Measurements from ENCODE around the gene ACACA. TPM values are rescaled to one million over a fixed set of nuclear protein-coding genes. Genes with fewer than 3 reads are reported as not detected.

ACACA gene
- total RNA-seq, 4 donors from 2014 or later = 47.9 to 56.2 (median 51.4) TPM

- 97% methylated on average over 18 of the region's 18 CpGs for WGBS
- no peak for DNase-seq (ENCODE audit: low spot score in 2 of 2)
- H3K36me3 ChIP-seq = peaks cover 21% of the 10 kb centered on the region
Measured at GRCh38 chr17:37056622-37057021, 350.0 kb downstream of the ACACA start.

DNA sequence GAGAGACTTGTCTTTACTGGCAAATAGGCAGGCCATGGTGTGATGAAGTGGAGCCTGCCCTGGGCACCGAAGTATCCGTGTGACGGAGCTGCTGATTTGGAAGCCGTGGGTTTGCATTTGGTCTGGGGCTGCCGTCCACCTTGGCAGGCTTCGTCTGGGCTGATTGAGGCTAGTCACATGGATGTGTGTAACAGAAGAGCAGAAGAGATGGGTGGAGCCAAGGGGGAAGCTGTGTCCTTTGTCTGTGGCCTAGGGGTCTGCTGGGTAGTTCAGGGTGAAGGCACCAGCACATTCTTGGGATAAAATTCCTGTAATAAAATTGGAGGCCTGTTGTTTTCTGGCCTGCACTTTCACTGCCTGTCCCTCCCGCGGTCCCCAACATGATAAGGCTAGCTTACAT is 351.7 kb downstream of the ACACA start:
- Histone ChIP-seq H3K27ac (no peak overlapping the region), H3K4me3 (no peak overlapping the region), H3K9me3 (no peaks in the 10 kb centered on the region), H3K27me3 (no peaks in the 10 kb centered on the region), H3K36me3 (peaks cover 26% of the 10 kb centered on the region), H3K4me1 (no peaks in the 10 kb centered on the region)
- DNase-seq (ENCODE audit: low spot score in 2 of 2) = no peak
- TF ChIP-seq EP300 (IDR thresholded peaks at IDR 0.05) = no peak
- no peak for TF ChIP-seq POLR2AphosphoS5 (IDR thresholded peaks at IDR 0.05)
- TF ChIP-seq POLR2A (IDR thresholded peaks at IDR 0.05) = no peak
- no peak for TF ChIP-seq CTCF (IDR thresholded peaks at IDR 0.05)
- 86% methylated on average over 8 of the region's 8 CpGs for WGBS

More at GRCh38 chr17:37056622-37057021, 350.0 kb downstream of the ACACA start:
- no peaks in the 10 kb centered on the region for H3K9me3 ChIP-seq
- no peaks in the 10 kb centered on the region for H3K4me1 ChIP-seq
- TF ChIP-seq CTCF (IDR thresholded peaks at IDR 0.05) = no peak
- TF ChIP-seq POLR2A (IDR thresholded peaks at IDR 0.05) = no peak
- no peak for TF ChIP-seq POLR2AphosphoS5 (IDR thresholded peaks at IDR 0.05)
- TF ChIP-seq EP300 (IDR thresholded peaks at IDR 0.05) = no peak
- H3K27ac ChIP-seq = no peak overlapping the region
- H3K27me3 ChIP-seq = no peaks in the 10 kb centered on the region
- no peak overlapping the region for H3K4me3 ChIP-seq

- TF ChIP-seq CTCF (IDR thresholded peaks at IDR 0.05) = no peak
- TF ChIP-seq EP300 (IDR thresholded peaks at IDR 0.05) = no peak
- TF ChIP-seq POLR2A (IDR thresholded peaks at IDR 0.05) = no peak
- TF ChIP-seq POLR2AphosphoS5 (IDR thresholded peaks at IDR 0.05) = no peak
- no peaks in the 10 kb centered on the region for H3K9me3 ChIP-seq
- DNase-seq (ENCODE audit: low spot score in 2 of 2) = no peak
- H3K36me3 ChIP-seq = peaks cover 23% of the 10 kb centered on the region
- H3K27ac ChIP-seq = no peak overlapping the region
- no peak overlapping the region for H3K4me3 ChIP-seq
- H3K4me1 ChIP-seq = peaks cover 1% of the 10 kb centered on the region
- WGBS = 90% methylated on average over 6 of the region's 6 CpGs
- H3K27me3 ChIP-seq = no peaks in the 10 kb centered on the region
Measured at GRCh38 chr17:37052450-37052849, 354.2 kb downstream of the ACACA start.

- H3K4me1 ChIP-seq = peaks cover 3% of the 10 kb centered on the region
- no peak for DNase-seq (ENCODE audit: low spot score in 2 of 2)
- 95% methylated on average over 3 of the region's 3 CpGs for WGBS
- TF ChIP-seq POLR2AphosphoS5 (IDR thresholded peaks at IDR 0.05) (no peak), EP300 (IDR thresholded peaks at IDR 0.05) (no peak), POLR2A (IDR thresholded peaks at IDR 0.05) (no peak)
- H3K27ac ChIP-seq = no peak overlapping the region
- no peaks in the 10 kb centered on the region for H3K9me3 ChIP-seq
- H3K27me3 ChIP-seq = no peaks in the 10 kb centered on the region
- peaks cover 19% of the 10 kb centered on the region for H3K36me3 ChIP-seq
- H3K4me3 ChIP-seq = no peak overlapping the region
Measured at GRCh38 chr17:37051833-37052232, 354.8 kb downstream of the ACACA start.

DNA sequence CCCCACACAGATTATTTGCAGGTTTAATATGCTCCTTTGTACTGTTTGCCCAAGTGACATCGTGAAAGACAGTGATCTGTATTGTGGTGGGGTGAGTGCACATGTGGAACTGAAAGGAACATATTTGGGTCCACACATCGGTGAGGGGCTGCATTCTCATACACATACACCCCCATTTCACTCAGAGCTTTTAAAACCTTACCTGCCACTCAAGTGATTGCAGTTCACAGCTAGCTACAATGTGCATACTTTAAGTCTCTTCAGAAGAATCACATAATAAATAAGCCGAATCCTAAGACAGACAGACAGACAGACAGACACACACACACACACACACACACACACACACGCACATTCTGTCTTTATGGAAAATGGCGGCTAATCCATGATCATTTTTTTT is 355.3 kb downstream of the ACACA start:
- no peaks in the 10 kb centered on the region for H3K9me3 ChIP-seq
- peaks cover 15% of the 10 kb centered on the region for H3K36me3 ChIP-seq
- H3K27me3 ChIP-seq = no peaks in the 10 kb centered on the region
- TF ChIP-seq POLR2A (IDR thresholded peaks at IDR 0.05) = no peak
- no peak for TF ChIP-seq POLR2AphosphoS5 (IDR thresholded peaks at IDR 0.05)
- no peak for TF ChIP-seq EP300 (IDR thresholded peaks at IDR 0.05)
- TF ChIP-seq CTCF (IDR thresholded peaks at IDR 0.05) = no peak
- no peak overlapping the region for H3K27ac ChIP-seq
- no peak for DNase-seq (ENCODE audit: low spot score in 2 of 2)
- H3K4me1 ChIP-seq = peaks cover 3% of the 10 kb centered on the region
- no peak overlapping the region for H3K4me3 ChIP-seq
- WGBS = 95% methylated on average over 5 of the region's 5 CpGs

- Histone ChIP-seq H3K27ac (no peak overlapping the region), H3K27me3 (no peaks in the 10 kb centered on the region), H3K4me1 (peaks cover 3% of the 10 kb centered on the region), H3K9me3 (no peaks in the 10 kb centered on the region), H3K4me3 (no peak overlapping the region), H3K36me3 (peaks cover 13% of the 10 kb centered on the region)
- TF ChIP-seq EP300 (IDR thresholded peaks at IDR 0.05) (no peak), POLR2AphosphoS5 (IDR thresholded peaks at IDR 0.05) (no peak), POLR2A (IDR thresholded peaks at IDR 0.05) (no peak), CTCF (IDR thresholded peaks at IDR 0.05) (no peak)
- WGBS = 90% methylated on average over 5 of the region's 5 CpGs
- DNase-seq (ENCODE audit: low spot score in 2 of 2) = no peak
Measured at GRCh38 chr17:37050920-37051319, 355.7 kb downstream of the ACACA start.

Measured in suprapubic skin (tissue), 4 donors.